Fibroblast of lung (primary cell): Measurements from ENCODE around the gene MCCC2. TPM values are rescaled to one million over a fixed set of nuclear protein-coding genes. Genes with fewer than 3 reads are reported as not detected.

Experiments used
- DNase-seq, 2 donors: peaks; one replicate each; pipeline versions ENCODE4 v3.0.0 to v3.0.0-alpha.2; 2010; ENCODE audit warnings: low read depth in 2 of 2
- H2AFZ ChIP-seq: 2 replicates; pipeline ENCODE4 v1.5.1; 2012; ENCODE audit warnings: low read length, control low read depth, inconsistent platforms
- H3K27ac ChIP-seq: 2 replicates; pipeline ENCODE4 v1.5.1; 2011; ENCODE audit warnings: low read length, control low read depth; ENCODE audit not compliant: insufficient read depth
- H3K27me3 ChIP-seq: 2 replicates; pipeline ENCODE4 v1.5.1; 2011; ENCODE audit warnings: mild to moderate bottlenecking, low read length; ENCODE audit not compliant: control insufficient read depth, insufficient read depth
- H3K36me3 ChIP-seq: 2 replicates; pipeline ENCODE4 v1.5.1; 2011; ENCODE audit warnings: low read length; ENCODE audit not compliant: control insufficient read depth, insufficient read depth
- H3K4me1 ChIP-seq: 2 replicates; pipeline ENCODE4 v1.5.1; 2011; ENCODE audit warnings: low read length; ENCODE audit not compliant: control insufficient read depth, insufficient read depth; ENCODE audit errors: extremely low read depth
- H3K4me2 ChIP-seq: 2 replicates; pipeline ENCODE4 v1.5.1; 2011; ENCODE audit warnings: low read length, control low read depth; ENCODE audit not compliant: insufficient read depth; ENCODE audit errors: extremely low read depth
- H3K4me3 ChIP-seq, 4 experiments: fragments of 200-600 bp in 1 of 4; sonication (generic) in 1 of 4; replicated peaks in 1 of 4; 2 replicates each; pipeline ENCODE4 v1.5.1; 2011 to 2016; ENCODE audit warnings: low read length in 4 of 4, low read depth in 3 of 4, mild to moderate bottlenecking in 3 of 4, control low read depth in 2 of 4, inconsistent platforms in 1 of 4, mixed read lengths in 1 of 4; ENCODE audit not compliant: insufficient read depth in 1 of 4; ENCODE audit errors: control extremely low read depth in 1 of 4
- H3K79me2 ChIP-seq: 2 replicates; pipeline ENCODE4 v1.5.1; 2012; ENCODE audit warnings: mild to moderate bottlenecking, low read length, inconsistent platforms; ENCODE audit not compliant: control insufficient read depth, insufficient read depth
- H3K9ac ChIP-seq: 2 replicates; pipeline ENCODE4 v1.5.1; 2011; ENCODE audit warnings: mild to moderate bottlenecking, low read length, control low read depth; ENCODE audit not compliant: insufficient read depth
- H3K9me3 ChIP-seq: 2 replicates; pipeline ENCODE4 v1.5.1; 2012; ENCODE audit warnings: low read depth, low read length; ENCODE audit not compliant: control insufficient read depth, insufficient read depth
- H4K20me1 ChIP-seq: 2 replicates; pipeline ENCODE4 v1.5.1; 2011; ENCODE audit warnings: low read length; ENCODE audit not compliant: control insufficient read depth, insufficient read depth; ENCODE audit errors: extremely low read depth
- CTCF ChIP-seq, 2 donors: IDR thresholded peaks in 1 of 2; conservative IDR thresholded peaks in 1 of 2; 1 replicate in 1 of 2; 2 replicates in 1 of 2; pipeline ENCODE4 v1.5.1; 2011 to 2012; ENCODE audit warnings: low read length in 2 of 2, control low read depth in 1 of 2, inconsistent platforms in 1 of 2, low read depth in 1 of 2, mild to moderate bottlenecking in 1 of 2
- EZH2 ChIP-seq: IDR thresholded peaks from 2 replicates; pipeline ENCODE4 v1.5.1; 2012; ENCODE audit warnings: low read length, control low read depth, mild to moderate bottlenecking; ENCODE audit errors: missing control alignments
- polyA plus RNA-seq, 2 donors: library from polyadenylated mRNA; depleted of rRNA in 1 of 2; stranded (reverse) in 1 of 2; unstranded in 1 of 2; fragments of >200 nt; gene quantifications; 2 replicates each; pipeline ENCODE4 v1.2.1, GENCODE V29; 2011 to 2012; ENCODE audit warnings: missing spikeins in 1 of 2
- total RNA-seq: library from RNA; depleted of rRNA; stranded (reverse); fragments of >200 nt; gene quantifications from 2 replicates; pipeline ENCODE4 v1.2.1, GENCODE V29; 2014

Gene MCCC2
- total and polyA plus RNA-seq, 2 donors (not counting 1 experiment from before 2014, with no cell fraction given), result 16.2 to 25.6 TPM

GRCh38 chr5:71693828-71694427, 106.8 kb downstream of the MCCC2 start:
- Histone ChIP-seq H3K4me1 (no peaks in the 10 kb centered on the region), H4K20me1 (no peaks in the 10 kb centered on the region), H3K9ac (no peak overlapping the region), H3K4me3 (no peak overlapping the region), H3K9me3 (no peaks in the 10 kb centered on the region), H3K4me2 (no peak overlapping the region), H3K27ac (no peak overlapping the region), H2AFZ (no peak overlapping the region), H3K36me3 (no peaks in the 10 kb centered on the region), H3K27me3 (no peaks in the 10 kb centered on the region), H3K79me2 (no peaks in the 10 kb centered on the region)
- TF ChIP-seq CTCF (conservative IDR thresholded peaks at IDR 0.05 in 1 of 2, IDR thresholded peaks at IDR 0.05 in 1 of 2; ENCODE audit: low read depth in 1 of 2, low read length in 2 of 2) (no peak), EZH2 (no peak)
- peak in 1 of 2 donors; percentile 6 for DNase-seq

GRCh38 chr5:71695071-71695470, 107.9 kb downstream of the MCCC2 start:
- Histone ChIP-seq H3K4me2 (no peak overlapping the region), H3K9ac (no peak overlapping the region), H3K79me2 (no peaks in the 10 kb centered on the region), H3K27me3 (no peaks in the 10 kb centered on the region), H3K27ac (no peak overlapping the region), H2AFZ (no peak overlapping the region), H3K4me3 (no peak overlapping the region), H3K36me3 (no peaks in the 10 kb centered on the region), H3K4me1 (no peaks in the 10 kb centered on the region), H3K9me3 (no peaks in the 10 kb centered on the region), H4K20me1 (no peaks in the 10 kb centered on the region)
- no peak for DNase-seq
- TF ChIP-seq EZH2, result no peak
- no peak for TF ChIP-seq CTCF (conservative IDR thresholded peaks at IDR 0.05 in 1 of 2, IDR thresholded peaks at IDR 0.05 in 1 of 2; ENCODE audit: low read depth in 1 of 2, low read length in 2 of 2)

- peak in 1 of 2 donors; percentile 15 for DNase-seq
- H3K27ac ChIP-seq, result no peak overlapping the region
- no peak overlapping the region for H3K9ac ChIP-seq
- H4K20me1 ChIP-seq, result no peaks in the 10 kb centered on the region
- H3K4me2 ChIP-seq, result no peak overlapping the region
- H3K79me2 ChIP-seq, result no peaks in the 10 kb centered on the region
- no peak for TF ChIP-seq CTCF (conservative IDR thresholded peaks at IDR 0.05 in 1 of 2, IDR thresholded peaks at IDR 0.05 in 1 of 2; ENCODE audit: low read depth in 1 of 2, low read length in 2 of 2)
- no peak for TF ChIP-seq EZH2
- H3K27me3 ChIP-seq, result peaks cover 2% of the 10 kb centered on the region
- no peak overlapping the region for H3K4me3 ChIP-seq
- no peaks in the 10 kb centered on the region for H3K9me3 ChIP-seq
- H3K36me3 ChIP-seq, result no peaks in the 10 kb centered on the region
- H3K4me1 ChIP-seq, result no peaks in the 10 kb centered on the region
- no peak overlapping the region for H2AFZ ChIP-seq
Measured at GRCh38 chr5:71695595-71695994, 108.5 kb downstream of the MCCC2 start.
